ENCODE measurements around the gene TRAT1. TPM values are rescaled to one million over a fixed set of nuclear protein-coding genes. Genes with fewer than 3 reads are reported as not detected.
"Not testable (repeated sequence)": the region's sequence is repeated elsewhere in the genome, so short reads cannot be mapped to it uniquely, and the experiment has no call there.

Gene TRAT1
- total RNA-seq, 1 donor from 2014 or later = 1.1 TPM

GRCh38 chr3:108804437-108804836, 18.1 kb upstream of the TRAT1 start:
- no peaks in the 10 kb centered on the region for H3K27me3 ChIP-seq
- no peaks in the 10 kb centered on the region for H3K36me3 ChIP-seq
- intact Hi-C loops (cut with DNase I) = no loop called here
- no peaks in the 10 kb centered on the region for H3K4me1 ChIP-seq
- no peak for DNase-seq
- no peak overlapping the region for H3K4me3 ChIP-seq
- no peak for TF ChIP-seq CTCF (IDR thresholded peaks at IDR 0.05)
- no peak overlapping the region for H3K27ac ChIP-seq
- no peak for ATAC-seq
- H3K9me3 ChIP-seq = peaks cover 5% of the 10 kb centered on the region

DNA sequence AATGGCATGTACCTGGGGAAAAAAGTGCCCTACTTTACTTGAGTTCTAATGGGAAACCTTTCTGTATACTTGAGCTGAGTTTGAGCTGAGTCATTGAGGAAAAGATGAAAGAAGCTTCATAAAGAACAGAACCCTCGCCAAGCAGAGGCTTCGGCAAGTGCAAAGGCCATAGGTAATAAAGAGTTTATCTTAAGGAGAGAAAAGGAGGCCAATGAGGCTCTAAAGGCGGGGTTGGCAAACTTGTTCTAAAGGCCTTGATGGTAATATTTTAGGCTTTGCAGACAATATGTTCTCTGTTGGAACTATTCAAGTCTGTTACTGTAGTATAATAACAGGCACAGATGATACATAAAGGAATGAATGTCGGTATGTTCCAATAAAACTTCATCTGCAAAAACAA, 17.6 kb upstream of the TRAT1 start:
- TF ChIP-seq CTCF (IDR thresholded peaks at IDR 0.05) = no peak
- DNase-seq (no peak), ATAC-seq (no peak)
- Histone ChIP-seq H3K9me3 (peaks cover 5% of the 10 kb centered on the region), H3K4me1 (no peaks in the 10 kb centered on the region), H3K27me3 (no peaks in the 10 kb centered on the region), H3K27ac (no peak overlapping the region), H3K36me3 (no peaks in the 10 kb centered on the region), H3K4me3 (no peak overlapping the region)
- intact Hi-C loops (cut with DNase I) = no loop called here

DNA sequence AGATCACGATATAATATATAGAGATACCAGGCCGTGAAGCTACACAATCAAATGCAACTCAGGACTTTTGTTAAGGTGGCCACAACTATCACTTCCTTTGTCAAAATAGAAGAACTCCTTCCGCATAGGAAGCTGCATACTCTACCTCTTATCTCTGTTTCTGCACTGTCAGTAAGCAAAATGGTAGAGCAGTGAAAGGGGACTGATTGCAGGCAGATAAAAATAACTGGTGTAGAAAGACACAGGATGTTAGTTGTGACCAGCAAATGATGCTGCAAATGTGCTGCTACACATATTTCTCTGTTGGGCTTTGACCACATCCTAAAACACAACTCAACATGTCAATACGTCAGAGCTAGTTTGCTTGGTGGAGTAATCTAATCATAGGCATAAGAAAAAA, 16.3 kb upstream of the TRAT1 start:
- Histone ChIP-seq H3K27me3 (no peaks in the 10 kb centered on the region), H3K36me3 (no peaks in the 10 kb centered on the region), H3K9me3 (peaks cover 5% of the 10 kb centered on the region), H3K4me3 (no peak overlapping the region), H3K27ac (no peak overlapping the region), H3K4me1 (no peaks in the 10 kb centered on the region)
- ATAC-seq (peak; percentile 44), DNase-seq (no peak)
- no peak for TF ChIP-seq CTCF (IDR thresholded peaks at IDR 0.05)
- intact Hi-C loops (cut with DNase I) = no loop called here

DNA sequence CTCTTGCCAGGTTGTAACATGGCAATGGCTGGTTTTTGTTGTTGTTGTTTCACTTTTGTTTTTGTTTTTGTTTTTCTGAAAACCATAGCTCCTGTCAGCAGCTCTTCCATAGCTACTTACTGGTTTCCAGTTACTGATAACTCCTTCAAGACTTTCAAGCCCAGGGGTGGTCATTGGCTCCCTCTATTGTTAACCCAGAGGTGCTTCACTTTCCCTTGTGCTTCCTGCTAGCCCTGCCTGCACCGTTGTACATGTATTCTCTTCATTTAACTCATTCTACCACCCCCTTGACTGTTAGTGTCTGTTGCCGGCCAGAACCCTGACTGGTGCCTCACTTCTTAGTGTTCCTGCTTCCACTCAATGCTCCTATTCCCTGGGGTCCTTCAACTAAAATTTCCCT, 4.2 kb upstream of the TRAT1 start:
- Histone ChIP-seq H3K9me3 (no peaks in the 10 kb centered on the region), H3K36me3 (no peaks in the 10 kb centered on the region), H3K4me1 (no peaks in the 10 kb centered on the region), H3K4me3 (no peak overlapping the region), H3K27me3 (no peaks in the 10 kb centered on the region), H3K27ac (no peak overlapping the region)
- intact Hi-C loops (cut with DNase I) = no loop called here
- peak; percentile 42 for ATAC-seq
- TF ChIP-seq CTCF (IDR thresholded peaks at IDR 0.05) = peak; percentile 20
- no peak for DNase-seq

DNA sequence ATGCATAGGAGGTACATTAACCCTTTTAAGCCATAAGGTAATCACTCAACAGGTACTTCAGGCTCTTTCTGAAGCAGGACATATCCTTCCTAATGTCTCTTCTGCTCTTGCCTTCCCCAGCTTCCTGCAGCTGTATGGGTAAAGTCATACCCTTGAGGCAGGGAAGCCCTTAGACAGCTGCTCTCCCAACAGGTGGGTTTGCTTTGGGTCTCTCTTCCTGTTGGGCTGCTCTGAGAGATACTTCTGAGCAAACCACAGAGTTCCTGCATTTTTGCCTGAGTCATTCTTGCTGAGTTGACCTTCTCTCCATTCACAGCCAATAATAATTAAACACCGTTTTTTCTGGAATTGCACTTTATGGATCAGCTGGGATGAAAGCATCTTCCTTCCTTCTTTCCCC, 2.0 kb upstream of the TRAT1 start:
- intact Hi-C loops (cut with DNase I) = no loop called here
- DNase-seq = no peak
- ATAC-seq = no peak
- no peak for TF ChIP-seq CTCF (IDR thresholded peaks at IDR 0.05)
- no peak overlapping the region for H3K27ac ChIP-seq
- H3K9me3 ChIP-seq = no peaks in the 10 kb centered on the region
- H3K27me3 ChIP-seq = no peaks in the 10 kb centered on the region
- H3K4me3 ChIP-seq = no peak overlapping the region
- no peaks in the 10 kb centered on the region for H3K36me3 ChIP-seq
- H3K4me1 ChIP-seq = no peaks in the 10 kb centered on the region

GRCh38 chr3:108823227-108823626, 641 bp downstream of the TRAT1 start:
- no peak for DNase-seq
- TF ChIP-seq CTCF (IDR thresholded peaks at IDR 0.05) = no peak
- H3K4me1 ChIP-seq = no peaks in the 10 kb centered on the region
- intact Hi-C loops (cut with DNase I) = no loop called here
- ATAC-seq = no peak
- no peaks in the 10 kb centered on the region for H3K27me3 ChIP-seq
- H3K27ac ChIP-seq = no peak overlapping the region
- no peaks in the 10 kb centered on the region for H3K36me3 ChIP-seq
- peak overlapping the region; percentile 6 for H3K4me3 ChIP-seq
- H3K9me3 ChIP-seq = no peaks in the 10 kb centered on the region

GRCh38 chr3:108823803-108824202, 1.2 kb downstream of the TRAT1 start:
- H3K9me3 ChIP-seq; H3K27me3 ChIP-seq; H3K27ac ChIP-seq; H3K4me1 ChIP-seq; ATAC-seq; DNase-seq; H3K36me3 ChIP-seq; intact Hi-C loops (cut with DNase I): not testable (repeated sequence)
- peak overlapping the region; percentile 13 for H3K4me3 ChIP-seq

Data from upper lobe of right lung (tissue), 1 donor.